ENCODE results near the gene RND2.

Gene RND2

GRCh38 chr17:43003542-43004172 is 21.4 kb upstream of the RND2 start:
- no peak for DNase-seq (ENCODE audit: low read depth in 1 of 2, low spot score in 1 of 2)

GRCh38 chr17:43006639-43007551 is 18.1 kb upstream of the RND2 start, which contains the start of gene IFI35:
Gene IFI35, plus strand, starts transcription at chr17:43006784. Its CDS starts 164 bp downstream, at chr17:43006948.
- peak; percentile 68 to 77 for DNase-seq (ENCODE audit: low read depth in 1 of 2, low spot score in 1 of 2)

GRCh38 chr17:43010667-43011308 is 14.2 kb upstream of the RND2 start:
- no peak for DNase-seq (ENCODE audit: low read depth in 1 of 2, low spot score in 1 of 2)

- no peak for DNase-seq (ENCODE audit: low read depth in 1 of 2, low spot score in 1 of 2)
Measured at GRCh38 chr17:43011728-43012472, 13.1 kb upstream of the RND2 start.

GRCh38 chr17:43013296-43013695 is 11.7 kb upstream of the RND2 start:
- no peak for DNase-seq (ENCODE audit: low read depth in 1 of 2, low spot score in 1 of 2)

- DNase-seq (ENCODE audit: low read depth in 1 of 2, low spot score in 1 of 2) = no peak
Measured at GRCh38 chr17:43014020-43014648, 10.9 kb upstream of the RND2 start.

DNA sequence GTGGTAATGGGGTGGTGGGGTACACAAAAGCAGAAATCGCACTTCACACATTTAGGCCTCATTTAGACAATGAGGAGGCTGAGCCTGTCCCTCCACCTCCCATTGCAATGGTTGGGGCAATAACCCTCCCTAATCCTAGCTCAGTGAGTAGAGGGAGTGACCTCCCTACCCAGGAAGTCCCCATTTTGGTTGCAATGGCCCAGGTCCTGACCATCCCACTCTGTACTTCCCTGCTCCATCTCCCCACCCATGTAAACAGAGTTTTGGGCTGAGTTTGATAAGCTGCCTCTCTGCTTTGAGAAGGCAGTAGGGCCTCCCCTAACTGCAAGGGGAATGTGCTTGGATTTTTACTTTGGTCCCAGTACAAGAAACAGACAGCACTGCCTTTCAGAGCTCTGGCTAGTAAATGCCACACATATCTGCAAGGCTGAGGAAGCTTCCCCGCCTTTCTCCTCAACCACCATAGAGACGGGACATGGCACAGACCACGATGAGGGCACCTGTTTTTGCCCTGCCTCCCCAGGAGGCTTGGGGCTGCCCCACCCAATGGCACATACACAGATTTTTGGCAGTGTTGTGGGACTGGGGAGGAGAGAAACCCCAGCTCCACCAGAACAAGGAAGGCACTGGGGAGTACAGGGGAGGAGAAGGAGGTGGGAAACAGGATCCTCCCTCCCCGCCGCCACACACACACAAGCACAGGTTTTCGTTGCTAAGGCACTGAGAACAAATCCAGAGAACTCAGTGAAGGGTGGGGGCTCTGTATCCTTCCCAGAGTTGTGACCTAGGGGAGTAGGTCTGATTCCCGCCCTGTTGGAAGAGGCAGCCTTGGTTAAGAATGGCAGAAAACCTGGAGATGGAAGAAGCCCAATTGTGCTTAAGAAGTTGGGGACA is 10.1 kb upstream of the RND2 start:
- DNase-seq (ENCODE audit: low read depth in 1 of 2, low spot score in 1 of 2) = no peak

- DNase-seq (ENCODE audit: low read depth in 1 of 2, low spot score in 1 of 2) = no peak
Measured at GRCh38 chr17:43015579-43015978, 9.5 kb upstream of the RND2 start.

DNA sequence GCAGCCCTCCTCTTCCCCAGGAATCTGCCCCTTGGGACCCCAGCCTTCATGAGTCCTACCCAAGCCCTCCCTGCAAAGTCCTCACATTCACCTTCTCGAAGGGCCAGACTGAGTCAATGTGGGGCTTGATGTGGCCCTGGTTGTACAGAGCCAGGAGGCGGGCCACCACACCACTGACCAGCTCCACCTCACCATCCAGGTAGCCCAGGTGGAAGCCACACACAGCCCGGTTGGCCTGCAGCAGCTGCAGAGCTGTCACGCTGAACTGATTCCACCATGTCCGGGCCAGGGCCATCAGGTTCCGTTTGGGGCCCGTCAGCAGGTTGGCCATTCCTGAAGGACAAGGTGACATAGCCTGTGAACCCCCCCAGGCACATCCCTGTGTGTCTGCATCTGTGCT is 8.8 kb upstream of the RND2 start:
- DNase-seq (ENCODE audit: low read depth in 1 of 2, low spot score in 1 of 2) = no peak

DNA sequence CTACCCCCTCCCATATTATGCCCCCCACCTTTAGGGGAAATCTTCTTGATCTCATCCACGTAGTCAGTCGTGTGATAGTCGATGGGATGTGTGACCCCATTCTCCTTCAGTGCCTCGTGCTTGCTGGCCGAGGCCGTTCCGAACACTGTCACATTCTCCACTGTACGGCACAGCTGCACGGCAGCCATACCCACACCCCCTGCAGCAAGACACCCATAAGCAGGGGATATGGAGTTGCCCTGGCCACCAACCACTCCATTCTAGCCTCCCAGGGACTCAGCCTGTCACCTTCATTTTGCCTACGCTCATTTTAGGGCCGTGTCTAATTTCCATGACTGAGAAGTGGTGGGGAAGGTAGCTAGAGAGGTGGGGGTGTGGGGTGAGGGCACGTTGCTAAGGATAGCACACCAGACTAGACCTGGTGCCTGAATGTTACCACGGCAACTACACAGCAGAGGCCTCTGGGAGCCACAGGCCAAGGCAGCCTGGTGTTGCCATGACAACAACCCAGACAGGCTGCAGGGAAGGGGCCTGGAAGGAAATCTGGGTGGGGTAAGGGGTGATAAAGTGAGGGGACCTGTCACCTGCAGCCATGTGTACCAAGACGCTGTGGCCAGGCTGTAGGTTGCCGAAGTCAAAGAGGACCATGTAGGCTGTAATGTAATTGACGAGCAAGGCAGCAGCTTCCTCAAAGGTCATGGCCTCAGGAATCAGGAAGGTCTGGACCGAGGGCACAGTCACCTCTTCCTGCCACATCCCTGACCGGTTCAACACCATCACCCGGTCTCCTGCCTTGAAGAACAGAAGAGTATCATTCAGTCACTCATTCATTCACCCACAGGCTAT is 6.8 kb upstream of the RND2 start:
- DNase-seq (ENCODE audit: low read depth in 1 of 2, low spot score in 1 of 2) = no peak

DNA sequence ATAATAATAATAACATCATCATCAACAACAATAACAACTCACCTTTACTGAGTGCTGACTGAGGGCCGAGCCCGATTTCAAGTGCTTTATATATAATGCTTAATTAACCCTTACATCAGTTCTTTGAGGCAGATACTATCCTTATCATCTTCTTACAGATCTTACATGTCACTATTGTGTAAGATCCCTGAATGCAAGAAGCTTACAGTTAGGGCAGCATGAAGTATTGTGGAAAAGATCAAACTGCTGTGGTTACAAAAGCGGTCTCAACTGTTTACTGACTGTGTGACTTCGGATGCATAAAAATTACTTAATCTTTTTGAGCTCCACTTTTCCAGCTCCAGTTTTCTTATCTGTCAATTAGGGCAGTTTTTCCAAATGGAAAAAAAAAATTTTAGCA is 6.1 kb upstream of the RND2 start:
- DNase-seq (ENCODE audit: low read depth in 1 of 2, low spot score in 1 of 2) = no peak

DNA sequence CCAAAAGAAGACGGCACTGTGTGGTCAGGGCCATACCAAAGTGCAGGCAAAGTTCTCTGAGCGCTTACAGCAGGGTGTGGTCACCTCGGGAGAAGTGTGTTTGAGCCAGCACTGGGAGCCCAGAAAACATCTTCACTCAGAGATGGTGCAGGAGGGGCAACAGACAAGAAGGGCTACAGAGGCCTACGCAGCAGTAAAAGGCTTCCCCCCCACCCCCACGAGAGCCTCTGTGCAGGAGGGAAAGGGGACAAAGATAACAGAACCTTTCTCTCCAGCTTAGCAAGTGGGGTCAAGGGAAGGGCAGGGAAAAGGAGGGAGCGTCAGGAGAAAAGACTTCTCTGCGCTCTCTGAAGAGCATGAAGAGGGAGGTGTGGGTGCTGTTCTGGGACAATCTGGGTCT is 5.6 kb upstream of the RND2 start:
- no peak for DNase-seq (ENCODE audit: low read depth in 1 of 2, low spot score in 1 of 2)

DNA sequence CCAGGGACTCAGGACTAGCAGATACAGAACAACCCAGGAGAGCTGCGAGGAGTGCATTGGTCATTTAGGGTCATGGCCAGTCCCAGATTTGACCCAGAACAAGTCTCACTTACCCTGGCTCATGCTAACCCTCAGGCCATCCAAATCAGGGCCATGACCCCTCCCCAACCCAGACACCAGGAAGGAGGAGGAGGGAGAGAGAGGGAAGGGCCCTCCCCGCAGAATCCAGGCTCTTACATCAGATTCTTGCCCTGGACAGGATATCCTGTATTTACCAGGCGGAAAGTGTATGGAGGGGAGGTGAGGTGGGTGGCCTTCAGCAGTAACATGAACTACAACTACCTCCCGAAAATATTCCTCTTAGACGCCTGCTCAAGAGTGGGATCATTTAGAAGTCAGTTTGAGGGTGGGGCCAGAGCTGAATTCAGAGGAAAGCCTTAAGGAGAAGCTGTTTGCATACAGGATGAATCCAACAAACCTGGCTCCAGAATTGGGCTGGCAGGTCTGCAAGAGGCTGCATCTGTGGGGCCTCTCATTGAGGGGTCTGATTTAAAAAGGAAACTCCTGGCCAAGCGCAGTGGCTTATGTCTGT is 4.9 kb upstream of the RND2 start:
- no peak for DNase-seq (ENCODE audit: low read depth in 1 of 2, low spot score in 1 of 2)

DNA sequence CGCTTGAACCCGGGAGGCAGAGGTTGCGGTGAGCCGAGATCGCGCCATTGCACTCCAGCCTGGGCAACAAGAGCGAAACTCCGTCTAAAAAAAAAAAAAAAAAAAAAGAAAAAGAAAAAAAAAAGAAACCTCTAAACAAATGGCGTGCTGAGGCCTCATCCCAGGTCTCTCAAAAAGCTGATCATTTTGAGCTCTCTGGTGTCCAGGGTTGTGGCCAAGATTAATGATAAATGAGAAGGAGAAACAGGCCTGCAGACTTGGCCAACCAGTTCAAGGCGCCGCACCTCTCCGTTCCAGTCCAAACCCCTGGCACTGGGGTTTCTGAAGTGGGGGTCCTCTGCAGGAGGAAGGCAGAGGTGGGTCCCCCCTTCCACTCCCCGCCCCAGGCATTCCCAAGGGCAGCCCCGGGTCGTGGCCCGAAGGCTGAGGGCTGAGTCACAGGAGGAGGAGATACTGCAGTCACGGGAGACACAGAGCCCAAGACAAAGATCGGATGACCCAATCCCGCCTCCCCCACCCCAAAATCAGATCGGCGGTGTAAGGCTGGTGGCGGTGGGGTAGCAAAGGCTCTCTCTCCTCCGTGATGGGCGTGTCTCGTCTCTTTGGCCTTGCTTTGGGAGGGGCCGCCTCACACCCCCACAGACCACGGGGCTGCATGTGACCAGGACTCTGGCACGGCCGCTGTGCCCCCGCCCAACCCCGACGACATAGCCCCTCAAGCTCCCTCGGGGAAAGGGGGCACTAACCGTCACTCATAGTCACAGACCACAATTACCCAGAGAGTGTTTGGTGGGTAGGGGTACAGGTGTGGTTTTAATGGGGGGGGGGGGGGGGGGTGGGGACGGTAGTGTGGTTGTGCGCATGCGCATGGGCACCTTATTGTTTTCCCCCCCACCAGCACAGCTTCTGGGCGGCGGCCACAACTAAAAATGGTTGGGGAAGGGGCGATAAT is 4.0 kb upstream of the RND2 start:
- no peak for DNase-seq (ENCODE audit: low read depth in 1 of 2, low spot score in 1 of 2)

DNA sequence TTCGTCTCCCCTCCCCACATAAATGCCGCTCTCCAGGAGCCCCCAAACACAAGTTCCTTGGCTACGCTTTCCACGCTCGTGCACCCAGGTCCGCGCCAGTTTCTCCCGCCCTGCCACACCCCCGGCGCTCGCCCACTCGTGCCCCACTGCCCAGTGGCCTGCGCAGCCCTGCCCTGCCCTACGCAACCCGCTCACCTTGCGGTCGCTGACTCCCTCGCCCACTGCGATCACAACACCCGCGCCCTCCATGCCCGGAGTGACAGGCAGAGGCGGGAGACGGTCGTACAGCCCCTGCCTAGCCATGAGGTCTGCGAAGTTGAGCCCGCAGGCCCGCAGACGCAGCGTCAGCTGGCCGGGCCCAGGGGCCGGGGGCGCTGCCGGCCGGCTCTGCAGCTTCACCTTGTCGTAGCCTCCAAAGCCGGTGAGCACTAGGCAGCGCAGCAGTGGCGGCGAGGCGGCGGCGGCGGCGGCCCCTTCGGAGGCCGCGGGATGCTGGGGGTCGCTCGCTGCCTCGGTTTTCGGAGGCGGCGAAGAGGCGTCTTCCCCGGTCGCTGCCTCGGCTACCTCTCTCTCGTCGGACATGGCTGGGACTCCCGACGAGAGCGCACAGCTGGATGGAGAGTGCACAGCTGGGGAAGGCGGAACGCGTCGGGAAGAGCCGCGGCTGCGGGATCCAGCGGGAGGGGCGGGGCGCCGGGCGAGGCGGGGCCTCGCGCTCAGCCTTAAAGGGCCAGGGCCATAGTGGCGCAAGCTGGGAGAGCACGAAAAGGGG is 3.1 kb upstream of the RND2 start, which contains the start of gene VAT1:
Gene VAT1 (minus strand): TSS at position 645 of the 772 bp plus-strand sequence. CDS start 63 bp downstream, at position 582.
- peak; percentile 25 to 47 for DNase-seq (ENCODE audit: low read depth in 1 of 2, low spot score in 1 of 2)

GRCh38 chr17:43025290-43025657 is 243 bp downstream of the RND2 start:
- DNase-seq (ENCODE audit: low read depth in 1 of 2, low spot score in 1 of 2) = no peak
